ENCODE measurements around the gene HERC2.
"Not testable (repeated sequence)": the region's sequence is repeated elsewhere in the genome, so short reads cannot be mapped to it uniquely, and the experiment has no call there.

GRCh38 chr15:28305700-28306099 lies 16.3 kb downstream of the HERC2 start:
- TF ChIP-seq, protein P1, sequence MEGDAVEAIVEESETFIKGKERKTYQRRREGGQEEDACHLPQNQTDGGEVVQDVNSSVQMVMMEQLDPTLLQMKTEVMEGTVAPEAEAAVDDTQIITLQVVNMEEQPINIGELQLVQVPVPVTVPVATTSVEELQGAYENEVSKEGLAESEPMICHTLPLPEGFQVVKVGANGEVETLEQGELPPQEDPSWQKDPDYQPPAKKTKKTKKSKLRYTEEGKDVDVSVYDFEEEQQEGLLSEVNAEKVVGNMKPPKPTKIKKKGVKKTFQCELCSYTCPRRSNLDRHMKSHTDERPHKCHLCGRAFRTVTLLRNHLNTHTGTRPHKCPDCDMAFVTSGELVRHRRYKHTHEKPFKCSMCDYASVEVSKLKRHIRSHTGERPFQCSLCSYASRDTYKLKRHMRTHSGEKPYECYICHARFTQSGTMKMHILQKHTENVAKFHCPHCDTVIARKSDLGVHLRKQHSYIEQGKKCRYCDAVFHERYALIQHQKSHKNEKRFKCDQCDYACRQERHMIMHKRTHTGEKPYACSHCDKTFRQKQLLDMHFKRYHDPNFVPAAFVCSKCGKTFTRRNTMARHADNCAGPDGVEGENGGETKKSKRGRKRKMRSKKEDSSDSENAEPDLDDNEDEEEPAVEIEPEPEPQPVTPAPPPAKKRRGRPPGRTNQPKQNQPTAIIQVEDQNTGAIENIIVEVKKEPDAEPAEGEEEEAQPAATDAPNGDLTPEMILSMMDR (IDR thresholded peaks at IDR 0.05; ENCODE audit: low read length): not testable (repeated sequence)
- TF ChIP-seq EZH2 (IDR thresholded peaks at IDR 0.05; ENCODE audit: borderline replicate concordance, low read length): not testable (repeated sequence)

All from OCI-LY1 (cell line).